HepG2 (cell line): ENCODE results near the gene DEFB113.

Experiments
- CTCF ChIP-seq: sonication (generic); formaldehyde crosslinking; IDR thresholded peaks from 2 replicates; pipeline ENCODE4 v1.5.0; 2020; ENCODE audit warnings: mild to moderate bottlenecking, missing genetic modification reagents, moderate library complexity
- IRF1 ChIP-seq: sonication (generic); formaldehyde crosslinking; IDR thresholded peaks from 2 replicates; pipeline ENCODE4 v1.4.0; 2020; ENCODE audit warnings: low read depth, mild to moderate bottlenecking, missing genetic modification reagents
- MEIS1 ChIP-seq: sonication (generic); formaldehyde crosslinking; IDR thresholded peaks from 2 replicates; pipeline ENCODE4 v1.9.0; 2021; ENCODE audit warnings: mild to moderate bottlenecking, missing genetic modification reagents, moderate library complexity, borderline replicate concordance
- PLRG1 ChIP-seq: fragments of 450-650 bp; conservative IDR thresholded peaks from 2 replicates; pipeline ENCODE4 v1.6.1; 2016
- POLR2AphosphoS5 ChIP-seq: IDR thresholded peaks from 2 replicates; pipeline ENCODE4 v1.6.1; 2012; ENCODE audit warnings: low read depth, low read length
- ZBTB20 ChIP-seq: sonication (generic); formaldehyde crosslinking; IDR thresholded peaks from 2 replicates; pipeline ENCODE4 v1.8.1; 2023; ENCODE audit warnings: missing genetic modification reagents, low read depth, mild to moderate bottlenecking, borderline replicate concordance
- ZFP36 ChIP-seq: fragments of 150-350 bp; IDR thresholded peaks from 2 replicates; pipeline ENCODE4 v1.6.1; 2018; ENCODE audit warnings: borderline replicate concordance, low read length, low read depth; ENCODE audit not compliant: partially characterized antibody
- ZHX2 ChIP-seq, 2 experiments: sonication (generic) in 1 of 2; formaldehyde crosslinking in 1 of 2; IDR thresholded peaks; 2 replicates each; pipeline versions ENCODE4 v1.6.1 to v1.9.0; 2014 to 2022; ENCODE audit warnings: antibody characterized with exemption in 1 of 2, borderline replicate concordance in 1 of 2, inconsistent platforms in 1 of 2, low read depth in 1 of 2, missing genetic modification reagents in 1 of 2
- ZNF468 ChIP-seq: sonication (generic); formaldehyde crosslinking; IDR thresholded peaks from 2 replicates; pipeline ENCODE4 v1.8.0; 2022; ENCODE audit warnings: mild to moderate bottlenecking, moderate library complexity, missing genetic modification reagents
- TF ChIP-seq, protein P1 (sequence below): sonication (generic); formaldehyde crosslinking; IDR thresholded peaks from 2 replicates; pipeline ENCODE4 v1.4.0; 2020; ENCODE audit warnings: missing genetic modification reagents, borderline replicate concordance
- TF ChIP-seq, protein P2 (sequence below): sonication (generic); formaldehyde crosslinking; IDR thresholded peaks from 2 replicates; pipeline ENCODE4 v1.4.0; 2020; ENCODE audit warnings: missing genetic modification reagents, borderline replicate concordance
- TF ChIP-seq, protein P3 (sequence below): sonication (generic); formaldehyde crosslinking; IDR thresholded peaks from 2 replicates; pipeline ENCODE4 v1.4.0; 2020; ENCODE audit warnings: missing genetic modification reagents, mild to moderate bottlenecking, borderline replicate concordance

DNA sequence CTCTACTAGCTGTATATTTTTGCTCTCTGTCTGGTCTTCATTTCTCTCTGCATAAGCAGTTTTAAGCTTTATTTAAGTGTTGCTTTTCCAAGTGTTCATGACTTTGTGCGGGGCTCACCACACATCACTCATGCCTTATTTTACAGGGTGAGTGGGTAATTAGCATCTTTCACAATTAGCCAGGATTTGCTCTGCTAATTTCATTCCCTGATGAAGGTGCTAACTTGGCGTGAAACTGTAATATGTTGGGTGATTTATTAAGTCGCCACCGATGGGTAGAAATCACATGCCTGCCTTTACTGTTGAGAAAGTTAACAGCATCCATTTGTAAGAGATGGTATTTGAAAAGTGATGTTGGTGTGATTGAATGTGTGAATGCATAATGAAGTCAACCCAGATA, 50.2 kb downstream of the DEFB113 start:
- no peak for TF ChIP-seq POLR2AphosphoS5
- no peak for TF ChIP-seq ZHX2 (IDR thresholded peaks at IDR 0.05; ENCODE audit: low read depth)
- no peak for TF ChIP-seq ZHX2 (CRISPR knock-in tag; IDR thresholded peaks at IDR 0.05; ENCODE audit: borderline replicate concordance)
- TF ChIP-seq IRF1 (CRISPR knock-in tag), result no peak
- TF ChIP-seq CTCF (CRISPR knock-in tag), result no peak
- TF ChIP-seq, protein P1, sequence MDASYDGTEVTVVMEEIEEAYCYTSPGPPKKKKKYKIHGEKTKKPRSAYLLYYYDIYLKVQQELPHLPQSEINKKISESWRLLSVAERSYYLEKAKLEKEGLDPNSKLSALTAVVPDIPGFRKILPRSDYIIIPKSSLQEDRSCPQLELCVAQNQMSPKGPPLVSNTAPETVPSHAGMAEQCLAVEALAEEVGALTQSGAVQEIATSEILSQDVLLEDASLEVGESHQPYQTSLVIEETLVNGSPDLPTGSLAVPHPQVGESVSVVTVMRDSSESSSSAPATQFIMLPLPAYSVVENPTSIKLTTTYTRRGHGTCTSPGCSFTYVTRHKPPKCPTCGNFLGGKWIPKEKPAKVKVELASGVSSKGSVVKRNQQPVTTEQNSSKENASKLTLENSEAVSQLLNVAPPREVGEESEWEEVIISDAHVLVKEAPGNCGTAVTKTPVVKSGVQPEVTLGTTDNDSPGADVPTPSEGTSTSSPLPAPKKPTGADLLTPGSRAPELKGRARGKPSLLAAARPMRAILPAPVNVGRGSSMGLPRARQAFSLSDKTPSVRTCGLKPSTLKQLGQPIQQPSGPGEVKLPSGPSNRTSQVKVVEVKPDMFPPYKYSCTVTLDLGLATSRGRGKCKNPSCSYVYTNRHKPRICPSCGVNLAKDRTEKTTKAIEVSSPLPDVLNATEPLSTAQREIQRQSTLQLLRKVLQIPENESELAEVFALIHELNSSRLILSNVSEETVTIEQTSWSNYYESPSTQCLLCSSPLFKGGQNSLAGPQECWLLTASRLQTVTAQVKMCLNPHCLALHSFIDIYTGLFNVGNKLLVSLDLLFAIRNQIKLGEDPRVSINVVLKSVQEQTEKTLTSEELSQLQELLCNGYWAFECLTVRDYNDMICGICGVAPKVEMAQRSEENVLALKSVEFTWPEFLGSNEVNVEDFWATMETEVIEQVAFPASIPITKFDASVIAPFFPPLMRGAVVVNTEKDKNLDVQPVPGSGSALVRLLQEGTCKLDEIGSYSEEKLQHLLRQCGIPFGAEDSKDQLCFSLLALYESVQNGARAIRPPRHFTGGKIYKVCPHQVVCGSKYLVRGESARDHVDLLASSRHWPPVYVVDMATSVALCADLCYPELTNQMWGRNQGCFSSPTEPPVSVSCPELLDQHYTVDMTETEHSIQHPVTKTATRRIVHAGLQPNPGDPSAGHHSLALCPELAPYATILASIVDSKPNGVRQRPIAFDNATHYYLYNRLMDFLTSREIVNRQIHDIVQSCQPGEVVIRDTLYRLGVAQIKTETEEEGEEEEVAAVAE (CRISPR knock-in tag), result no peak
- TF ChIP-seq MEIS1 (CRISPR knock-in tag), result no peak
- TF ChIP-seq, protein P2, sequence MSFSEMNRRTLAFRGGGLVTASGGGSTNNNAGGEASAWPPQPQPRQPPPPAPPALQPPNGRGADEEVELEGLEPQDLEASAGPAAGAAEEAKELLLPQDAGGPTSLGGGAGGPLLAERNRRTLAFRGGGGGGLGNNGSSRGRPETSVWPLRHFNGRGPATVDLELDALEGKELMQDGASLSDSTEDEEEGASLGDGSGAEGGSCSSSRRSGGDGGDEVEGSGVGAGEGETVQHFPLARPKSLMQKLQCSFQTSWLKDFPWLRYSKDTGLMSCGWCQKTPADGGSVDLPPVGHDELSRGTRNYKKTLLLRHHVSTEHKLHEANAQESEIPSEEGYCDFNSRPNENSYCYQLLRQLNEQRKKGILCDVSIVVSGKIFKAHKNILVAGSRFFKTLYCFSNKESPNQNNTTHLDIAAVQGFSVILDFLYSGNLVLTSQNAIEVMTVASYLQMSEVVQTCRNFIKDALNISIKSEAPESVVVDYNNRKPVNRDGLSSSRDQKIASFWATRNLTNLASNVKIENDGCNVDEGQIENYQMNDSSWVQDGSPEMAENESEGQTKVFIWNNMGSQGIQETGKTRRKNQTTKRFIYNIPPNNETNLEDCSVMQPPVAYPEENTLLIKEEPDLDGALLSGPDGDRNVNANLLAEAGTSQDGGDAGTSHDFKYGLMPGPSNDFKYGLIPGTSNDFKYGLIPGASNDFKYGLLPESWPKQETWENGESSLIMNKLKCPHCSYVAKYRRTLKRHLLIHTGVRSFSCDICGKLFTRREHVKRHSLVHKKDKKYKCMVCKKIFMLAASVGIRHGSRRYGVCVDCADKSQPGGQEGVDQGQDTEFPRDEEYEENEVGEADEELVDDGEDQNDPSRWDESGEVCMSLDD (CRISPR knock-in tag), result no peak
- no peak for TF ChIP-seq ZFP36
- TF ChIP-seq PLRG1, result no peak
- TF ChIP-seq ZNF468 (CRISPR knock-in tag), result no peak
- TF ChIP-seq, protein P3, sequence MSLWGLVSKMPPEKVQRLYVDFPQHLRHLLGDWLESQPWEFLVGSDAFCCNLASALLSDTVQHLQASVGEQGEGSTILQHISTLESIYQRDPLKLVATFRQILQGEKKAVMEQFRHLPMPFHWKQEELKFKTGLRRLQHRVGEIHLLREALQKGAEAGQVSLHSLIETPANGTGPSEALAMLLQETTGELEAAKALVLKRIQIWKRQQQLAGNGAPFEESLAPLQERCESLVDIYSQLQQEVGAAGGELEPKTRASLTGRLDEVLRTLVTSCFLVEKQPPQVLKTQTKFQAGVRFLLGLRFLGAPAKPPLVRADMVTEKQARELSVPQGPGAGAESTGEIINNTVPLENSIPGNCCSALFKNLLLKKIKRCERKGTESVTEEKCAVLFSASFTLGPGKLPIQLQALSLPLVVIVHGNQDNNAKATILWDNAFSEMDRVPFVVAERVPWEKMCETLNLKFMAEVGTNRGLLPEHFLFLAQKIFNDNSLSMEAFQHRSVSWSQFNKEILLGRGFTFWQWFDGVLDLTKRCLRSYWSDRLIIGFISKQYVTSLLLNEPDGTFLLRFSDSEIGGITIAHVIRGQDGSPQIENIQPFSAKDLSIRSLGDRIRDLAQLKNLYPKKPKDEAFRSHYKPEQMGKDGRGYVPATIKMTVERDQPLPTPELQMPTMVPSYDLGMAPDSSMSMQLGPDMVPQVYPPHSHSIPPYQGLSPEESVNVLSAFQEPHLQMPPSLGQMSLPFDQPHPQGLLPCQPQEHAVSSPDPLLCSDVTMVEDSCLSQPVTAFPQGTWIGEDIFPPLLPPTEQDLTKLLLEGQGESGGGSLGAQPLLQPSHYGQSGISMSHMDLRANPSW, result no peak
- no peak for TF ChIP-seq ZBTB20 (CRISPR knock-in tag)
